Neural cell (in vitro differentiated cells): ENCODE measurements around the gene ADGRG1. TPM values are rescaled to one million over a fixed set of nuclear protein-coding genes. Genes with fewer than 3 reads are reported as not detected.

ENCODE experiments used
- H2AFZ ChIP-seq: fragments of 200-600, 300-800 bp; sonication (generic), shearing (Covaris generic); 2 replicates; pipeline ENCODE4 v1.6.0; 2014; ENCODE audit warnings: low read depth, mild to moderate bottlenecking, antibody characterized with exemption, low read length, moderate library complexity
- H3F3A ChIP-seq: fragments of 200-600 bp; shearing (Covaris generic); 2 replicates; pipeline ENCODE4 v1.6.1; 2016; ENCODE audit warnings: mild to moderate bottlenecking, moderate library complexity, mixed read lengths, antibody characterized with exemption, low read length; ENCODE audit not compliant: insufficient read depth, poor library complexity, severe bottlenecking
- H3K27ac ChIP-seq: fragments of 200-600, 300-800 bp; sonication (generic), shearing (Covaris generic); 2 replicates; pipeline ENCODE4 v1.5.1; 2014; ENCODE audit warnings: mild to moderate bottlenecking, low read length, moderate library complexity
- H3K27me3 ChIP-seq: fragments of 300-800, 200-600 bp; sonication (generic), shearing (Covaris generic); 2 replicates; pipeline ENCODE4 v1.6.0; 2014; ENCODE audit warnings: mild to moderate bottlenecking, low read depth, low read length, moderate library complexity; ENCODE audit not compliant: insufficient read depth
- H3K36me3 ChIP-seq: fragments of 300-800, 200-600 bp; sonication (generic), shearing (Covaris generic); 2 replicates; pipeline ENCODE4 v1.5.1; 2014; ENCODE audit warnings: mild to moderate bottlenecking, antibody characterized with exemption, low read length, moderate library complexity; ENCODE audit not compliant: insufficient read depth
- H3K4me2 ChIP-seq: fragments of 300-800, 200-600 bp; sonication (generic), shearing (Covaris generic); 2 replicates; pipeline ENCODE4 v1.6.0; 2014; ENCODE audit warnings: mild to moderate bottlenecking, low read length
- H3K4me3 ChIP-seq: fragments of 300-800, 200-600 bp; sonication (generic), shearing (Covaris generic); 2 replicates; pipeline ENCODE4 v1.5.1; 2014; ENCODE audit warnings: mild to moderate bottlenecking, low read length, moderate library complexity
- H3K79me2 ChIP-seq: fragments of 200-600 bp; shearing (Covaris generic); replicated peaks from 2 replicates; pipeline ENCODE4 v1.6.0; 2014; ENCODE audit warnings: mild to moderate bottlenecking, low read length, moderate library complexity; ENCODE audit not compliant: insufficient read depth
- H3K9ac ChIP-seq: fragments of 300-800, 200-600 bp; sonication (generic), shearing (Covaris generic); 2 replicates; pipeline ENCODE4 v1.6.1; 2016; ENCODE audit warnings: mild to moderate bottlenecking, low read length, mixed read lengths
- H3K9me2 ChIP-seq: fragments of 200-600 bp; shearing (Covaris generic); 2 replicates; pipeline ENCODE4 v1.6.1; 2016; ENCODE audit warnings: mild to moderate bottlenecking, low read length, mixed read lengths; ENCODE audit not compliant: insufficient read depth
- H3K9me3 ChIP-seq: fragments of 200-600, 300-800 bp; sonication (generic), shearing (Covaris generic); 2 replicates; pipeline ENCODE4 v1.6.1; 2016; ENCODE audit warnings: mild to moderate bottlenecking, mixed run types, low read length, moderate library complexity, mixed read lengths
- H4K20me1 ChIP-seq: fragments of 200-600 bp; shearing (Covaris generic); 2 replicates; pipeline ENCODE4 v1.6.1; 2016; ENCODE audit warnings: mild to moderate bottlenecking, mixed run types; ENCODE audit not compliant: insufficient read depth
- CTCF ChIP-seq: fragments of 450-650 bp; IDR thresholded peaks from 2 replicates; pipeline ENCODE4 v1.5.1; 2014; ENCODE audit warnings: antibody characterized with exemption, mild to moderate bottlenecking, moderate library complexity; ENCODE audit not compliant: poor library complexity, severe bottlenecking
- EP300 ChIP-seq: fragments of 450-650 bp; conservative IDR thresholded peaks from 2 replicates; pipeline ENCODE4 v1.6.1; 2014; ENCODE audit warnings: antibody characterized with exemption, mild to moderate bottlenecking, moderate library complexity; ENCODE audit not compliant: poor library complexity, severe bottlenecking
- EZH2 ChIP-seq: fragments of 200-600, 300-800 bp; shearing (Covaris generic), sonication (generic); IDR thresholded peaks from 2 replicates; pipeline ENCODE4 v1.6.1; 2014; ENCODE audit warnings: antibody characterized with exemption, low read length, borderline replicate concordance, mild to moderate bottlenecking; ENCODE audit not compliant: insufficient read depth, poor library complexity, severe bottlenecking
- MXI1 ChIP-seq: fragments of 450-650 bp; conservative IDR thresholded peaks from 2 replicates; pipeline ENCODE4 v1.6.1; 2014; ENCODE audit warnings: antibody characterized with exemption, mild to moderate bottlenecking; ENCODE audit not compliant: poor library complexity, severe bottlenecking
- POLR2AphosphoS5 ChIP-seq: IDR thresholded peaks from 2 replicates; pipeline ENCODE4 v1.6.1; 2012
- RAD21 ChIP-seq: fragments of 450-650 bp; conservative IDR thresholded peaks from 2 replicates; pipeline ENCODE4 v1.6.1; 2014; ENCODE audit warnings: antibody characterized with exemption, mild to moderate bottlenecking, moderate library complexity
- SMC3 ChIP-seq: fragments of 450-650 bp; conservative IDR thresholded peaks from 2 replicates; pipeline ENCODE4 v1.6.1; 2014; ENCODE audit warnings: antibody characterized with exemption, mild to moderate bottlenecking, moderate library complexity; ENCODE audit not compliant: poor library complexity
- TAF1 ChIP-seq: IDR thresholded peaks from 2 replicates; pipeline ENCODE4 v1.6.1; 2012; ENCODE audit warnings: low read depth
- polyA plus RNA-seq: library from polyadenylated mRNA; depleted of rRNA; stranded (reverse); fragments of >200 nt; gene quantifications from 2 replicates; pipeline ENCODE4 v1.2.3, GENCODE V29; 2014
- TF ChIP-seq, protein P1 (sequence below): IDR thresholded peaks from 2 replicates; pipeline ENCODE4 v1.6.1; 2012; ENCODE audit warnings: borderline replicate concordance

Gene ADGRG1
- polyA plus RNA-seq, 1 donor from 2014 or later, result 86.8 TPM

DNA sequence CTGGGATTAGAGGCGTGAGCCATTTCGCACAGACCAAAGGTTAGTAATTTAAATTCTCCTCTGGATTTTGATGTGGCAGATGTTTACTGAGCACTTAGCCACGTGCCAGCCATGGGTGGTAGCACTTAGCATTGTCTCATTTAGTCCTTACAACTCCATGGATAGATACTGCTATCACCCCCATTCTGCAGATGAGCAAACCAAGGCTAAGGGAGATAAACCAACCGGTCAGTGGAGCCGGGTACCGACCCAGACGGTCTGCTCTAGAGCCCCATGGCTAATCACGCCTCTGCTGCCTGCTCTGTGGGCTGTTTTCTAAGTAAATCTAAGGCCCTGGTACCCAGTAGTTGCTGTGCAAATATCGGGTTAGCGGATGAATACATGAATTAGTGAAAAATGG lies 12.6 kb upstream of the ADGRG1 start:
- H3K36me3 ChIP-seq, result no peaks in the 10 kb centered on the region
- H4K20me1 ChIP-seq, result no peaks in the 10 kb centered on the region
- H3K4me2 ChIP-seq, result no peak overlapping the region
- TF ChIP-seq POLR2AphosphoS5 (no peak), RAD21 (no peak), MXI1 (no peak), TAF1 (no peak), EZH2 (no peak), CTCF (no peak), EP300 (no peak), SMC3 (no peak)
- TF ChIP-seq, protein P1, sequence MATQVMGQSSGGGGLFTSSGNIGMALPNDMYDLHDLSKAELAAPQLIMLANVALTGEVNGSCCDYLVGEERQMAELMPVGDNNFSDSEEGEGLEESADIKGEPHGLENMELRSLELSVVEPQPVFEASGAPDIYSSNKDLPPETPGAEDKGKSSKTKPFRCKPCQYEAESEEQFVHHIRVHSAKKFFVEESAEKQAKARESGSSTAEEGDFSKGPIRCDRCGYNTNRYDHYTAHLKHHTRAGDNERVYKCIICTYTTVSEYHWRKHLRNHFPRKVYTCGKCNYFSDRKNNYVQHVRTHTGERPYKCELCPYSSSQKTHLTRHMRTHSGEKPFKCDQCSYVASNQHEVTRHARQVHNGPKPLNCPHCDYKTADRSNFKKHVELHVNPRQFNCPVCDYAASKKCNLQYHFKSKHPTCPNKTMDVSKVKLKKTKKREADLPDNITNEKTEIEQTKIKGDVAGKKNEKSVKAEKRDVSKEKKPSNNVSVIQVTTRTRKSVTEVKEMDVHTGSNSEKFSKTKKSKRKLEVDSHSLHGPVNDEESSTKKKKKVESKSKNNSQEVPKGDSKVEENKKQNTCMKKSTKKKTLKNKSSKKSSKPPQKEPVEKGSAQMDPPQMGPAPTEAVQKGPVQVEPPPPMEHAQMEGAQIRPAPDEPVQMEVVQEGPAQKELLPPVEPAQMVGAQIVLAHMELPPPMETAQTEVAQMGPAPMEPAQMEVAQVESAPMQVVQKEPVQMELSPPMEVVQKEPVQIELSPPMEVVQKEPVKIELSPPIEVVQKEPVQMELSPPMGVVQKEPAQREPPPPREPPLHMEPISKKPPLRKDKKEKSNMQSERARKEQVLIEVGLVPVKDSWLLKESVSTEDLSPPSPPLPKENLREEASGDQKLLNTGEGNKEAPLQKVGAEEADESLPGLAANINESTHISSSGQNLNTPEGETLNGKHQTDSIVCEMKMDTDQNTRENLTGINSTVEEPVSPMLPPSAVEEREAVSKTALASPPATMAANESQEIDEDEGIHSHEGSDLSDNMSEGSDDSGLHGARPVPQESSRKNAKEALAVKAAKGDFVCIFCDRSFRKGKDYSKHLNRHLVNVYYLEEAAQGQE, result no peak
- H3K27ac ChIP-seq, result no peak overlapping the region
- no peak overlapping the region for H2AFZ ChIP-seq
- H3K4me3 ChIP-seq, result no peak overlapping the region
- no peaks in the 10 kb centered on the region for H3K9me2 ChIP-seq
- no peaks in the 10 kb centered on the region for H3K79me2 ChIP-seq
- H3K9me3 ChIP-seq, result no peaks in the 10 kb centered on the region
- H3K27me3 ChIP-seq, result no peaks in the 10 kb centered on the region
- H3F3A ChIP-seq, result no peaks in the 10 kb centered on the region
- no peak overlapping the region for H3K9ac ChIP-seq

GRCh38 chr16:57616241-57616640 lies 12.2 kb upstream of the ADGRG1 start:
- Histone ChIP-seq H3K27me3 (no peaks in the 10 kb centered on the region), H3F3A (no peaks in the 10 kb centered on the region), H3K9me2 (no peaks in the 10 kb centered on the region), H2AFZ (no peak overlapping the region), H3K9ac (no peak overlapping the region), H4K20me1 (no peaks in the 10 kb centered on the region), H3K9me3 (no peaks in the 10 kb centered on the region), H3K36me3 (no peaks in the 10 kb centered on the region), H3K4me3 (no peak overlapping the region), H3K4me2 (no peak overlapping the region), H3K79me2 (no peaks in the 10 kb centered on the region), H3K27ac (no peak overlapping the region)
- no peak for TF ChIP-seq SMC3

DNA sequence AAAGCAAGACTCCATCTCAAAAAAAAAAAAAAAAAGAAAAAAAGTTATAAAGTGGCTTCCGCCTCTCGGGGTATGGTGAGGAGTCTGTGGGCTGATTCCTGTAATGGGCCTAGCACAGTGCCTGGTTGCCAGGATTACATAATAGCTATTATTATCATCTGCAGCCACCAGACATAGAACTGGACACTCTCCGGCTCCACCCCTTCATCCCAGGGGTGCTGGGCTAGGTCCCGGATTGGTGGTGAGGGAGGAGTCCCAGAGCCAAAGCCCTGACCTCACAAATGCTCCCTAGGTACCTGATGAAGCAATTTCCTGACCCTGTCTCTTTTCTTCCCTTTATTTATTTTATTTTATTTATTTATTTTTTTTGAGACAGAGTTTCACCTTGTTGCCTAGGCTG lies 11.6 kb upstream of the ADGRG1 start:
- no peaks in the 10 kb centered on the region for H3K9me3 ChIP-seq
- no peak overlapping the region for H3K4me3 ChIP-seq
- H3K27me3 ChIP-seq, result no peaks in the 10 kb centered on the region
- no peak overlapping the region for H2AFZ ChIP-seq
- no peaks in the 10 kb centered on the region for H3K79me2 ChIP-seq
- no peak for TF ChIP-seq RAD21
- no peak for TF ChIP-seq POLR2AphosphoS5
- TF ChIP-seq EZH2, result no peak
- no peak for TF ChIP-seq MXI1
- TF ChIP-seq, protein P1, result no peak
- no peak for TF ChIP-seq SMC3
- TF ChIP-seq TAF1, result no peak
- no peak for TF ChIP-seq CTCF
- TF ChIP-seq EP300, result no peak
- H3K27ac ChIP-seq, result no peak overlapping the region
- H3K9ac ChIP-seq, result no peak overlapping the region
- H3F3A ChIP-seq, result no peaks in the 10 kb centered on the region
- no peaks in the 10 kb centered on the region for H3K36me3 ChIP-seq
- no peak overlapping the region for H3K4me2 ChIP-seq
- no peaks in the 10 kb centered on the region for H3K9me2 ChIP-seq
- H4K20me1 ChIP-seq, result no peaks in the 10 kb centered on the region
